NCI-H226 (cell line): ENCODE measurements around the gene PRAC1.

Source experiments
- DNase-seq: peaks from one replicate; pipeline ENCODE4 v3.0.0-alpha.2; 2015

The PRAC1 gene

GRCh38 chr17:48692049-48692448 lies 30.3 kb downstream of the PRAC1 start:
- no peak for DNase-seq

GRCh38 chr17:48690655-48691054 lies 31.7 kb downstream of the PRAC1 start:
- no peak for DNase-seq

- no peak for DNase-seq
Measured at GRCh38 chr17:48681609-48682008, 40.7 kb downstream of the PRAC1 start.

GRCh38 chr17:48679385-48680096 lies 42.8 kb downstream of the PRAC1 start:
- no peak for DNase-seq

- DNase-seq: peak; percentile 53
Measured at GRCh38 chr17:48678141-48678971, 44.0 kb downstream of the PRAC1 start.

- no peak for DNase-seq
Measured at GRCh38 chr17:48676963-48677558, 45.3 kb downstream of the PRAC1 start.

- DNase-seq: no peak
Measured at GRCh38 chr17:48672340-48672739, 50.0 kb downstream of the PRAC1 start.
